K562 (cell line): ENCODE data around the gene CREB3L1. TPM values are rescaled to one million over a fixed set of nuclear protein-coding genes. Genes with fewer than 3 reads are reported as not detected.

Experiments used
- BCL6 ChIP-seq: fragments of 250-450 bp; sonication (Bioruptor Pico); IDR thresholded peaks from 2 replicates; pipeline ENCODE4 v1.4.0; 2020
- CBX3 ChIP-seq, 2 experiments: IDR thresholded peaks; 1 replicate in 1 of 2; 2 replicates in 1 of 2; pipeline ENCODE4 v1.6.1; 2012; ENCODE audit warnings: inconsistent platforms in 2 of 2, low read length in 2 of 2, borderline replicate concordance in 1 of 2, control low read depth in 1 of 2
- DMBX1 ChIP-seq: fragments of 250-450 bp; sonication (Bioruptor Pico); IDR thresholded peaks from 2 replicates; pipeline ENCODE4 v1.8.0; 2022; ENCODE audit warnings: inconsistent platforms, mild to moderate bottlenecking, moderate library complexity, borderline replicate concordance
- GATAD2B ChIP-seq: fragments of 450-650 bp; IDR thresholded peaks from 2 replicates; pipeline ENCODE4 v1.6.1; 2017; ENCODE audit warnings: mild to moderate bottlenecking, borderline replicate concordance
- HMGN3 ChIP-seq: IDR thresholded peaks from 2 replicates; pipeline ENCODE4 v1.6.1; 2011; ENCODE audit warnings: borderline replicate concordance, low read depth, mild to moderate bottlenecking, mixed read lengths, low read length; ENCODE audit not compliant: insufficient read length; ENCODE audit errors: extremely low read depth
- HNRNPL ChIP-seq: fragments of 200-400 bp; formaldehyde crosslinking; IDR thresholded peaks from 2 replicates; pipeline ENCODE4 v1.6.1; 2017; ENCODE audit warnings: low read depth, mild to moderate bottlenecking, low read length
- HNRNPLL ChIP-seq: fragments of 200-400 bp; formaldehyde crosslinking; IDR thresholded peaks from 2 replicates; pipeline ENCODE4 v1.6.1; 2017; ENCODE audit warnings: low read length, low read depth, mild to moderate bottlenecking; ENCODE audit not compliant: poor library complexity, severe bottlenecking
- SIX5 ChIP-seq, 2 experiments: IDR thresholded peaks; 2 replicates each; pipeline ENCODE4 v1.6.1; 2011; ENCODE audit warnings: low read length in 2 of 2, borderline replicate concordance in 1 of 2, low read depth in 1 of 2, mild to moderate bottlenecking in 1 of 2, moderate library complexity in 1 of 2; ENCODE audit not compliant: insufficient read depth in 1 of 2
- ZBTB17 ChIP-seq: fragments of 450-650 bp; formaldehyde crosslinking; IDR thresholded peaks from 2 replicates; pipeline ENCODE4 v1.4.0; 2020; ENCODE audit warnings: mild to moderate bottlenecking
- ZKSCAN1 ChIP-seq: fragments of 150-350 bp; IDR thresholded peaks from 2 replicates; pipeline ENCODE4 v1.6.1; 2016; ENCODE audit warnings: low read depth, low read length
- ZNF239 ChIP-seq: fragments of 250-450 bp; sonication (Bioruptor Pico); IDR thresholded peaks from 2 replicates; pipeline ENCODE4 v1.4.0; 2020; ENCODE audit warnings: mild to moderate bottlenecking
- ZNF263 ChIP-seq: sonication (generic); formaldehyde crosslinking; IDR thresholded peaks from 2 replicates; pipeline ENCODE4 v1.8.0; 2022; ENCODE audit warnings: mild to moderate bottlenecking, missing genetic modification reagents, borderline replicate concordance
- ZNF431 ChIP-seq: sonication (generic); formaldehyde crosslinking; IDR thresholded peaks from 2 replicates; pipeline ENCODE4 v1.8.0; 2022; ENCODE audit warnings: mild to moderate bottlenecking, missing genetic modification reagents
- ZNF766 ChIP-seq: fragments of 200-800 bp; sonication (Bioruptor generic); conservative IDR thresholded peaks from 2 replicates; pipeline ENCODE4 v1.6.1; 2016; ENCODE audit warnings: missing genetic modification characterization, missing compliant biosample characterization
- ZNF830 ChIP-seq: fragments of 250-450 bp; sonication (Bioruptor Pico); IDR thresholded peaks from 2 replicates; pipeline ENCODE4 v1.5.0; 2021; ENCODE audit warnings: mild to moderate bottlenecking
- polyA plus RNA-seq, 8 experiments: library from polyadenylated mRNA; depleted of rRNA in 4 of 8; stranded (reverse) in 5 of 8; unstranded in 3 of 8; fragments of >200 nt; fragmentation: Nextera tagmentation in 2 of 8; fragmentation: Illumina TruSeq in 1 of 8; extraction: Ambion mirVana in 2 of 8; extraction: Trizol in 1 of 8; gene quantifications; 2 replicates each; pipeline versions ENCODE4 v1.2.1 to v1.2.3, GENCODE V29; 2011 to 2014; ENCODE audit warnings: inconsistent platforms in 1 of 8, missing spikeins in 1 of 8
- total RNA-seq, 7 experiments: library from RNA; depleted of rRNA in 6 of 7; stranded (reverse); fragments of >200 nt in 6 of 7; fragmentation: Illumina TruSeq in 2 of 7; extraction: Trizol in 2 of 7; gene quantifications; 2 replicates each; pipeline versions ENCODE4 v1.2.1 to v1.2.3, GENCODE V29; 2011 to 2021; ENCODE audit warnings: low replicate concordance in 1 of 7
- TF ChIP-seq, protein P1 (sequence below): sonication (generic); formaldehyde crosslinking; IDR thresholded peaks from 2 replicates; pipeline ENCODE4 v1.8.1; 2023; ENCODE audit warnings: mild to moderate bottlenecking, missing genetic modification reagents
- TF ChIP-seq, protein P2 (sequence below), 2 experiments: IDR thresholded peaks; 2 replicates each; pipeline ENCODE4 v1.6.1; 2011; ENCODE audit warnings: borderline replicate concordance in 1 of 2, control low read depth in 1 of 2, low read depth in 1 of 2, low read length in 1 of 2, mild to moderate bottlenecking in 1 of 2, mixed read lengths in 1 of 2, moderate library complexity in 1 of 2; ENCODE audit not compliant: insufficient read depth in 1 of 2, insufficient read length in 1 of 2, poor library complexity in 1 of 2, severe bottlenecking in 1 of 2; ENCODE audit errors: extremely low read depth in 1 of 2
- TF ChIP-seq, protein P3 (sequence below): IDR thresholded peaks from 2 replicates; pipeline ENCODE4 v1.6.1; 2011; ENCODE audit warnings: borderline replicate concordance, low read depth, mild to moderate bottlenecking, moderate library complexity, low read length; ENCODE audit not compliant: insufficient read depth, poor library complexity, severe bottlenecking

The CREB3L1 gene
- total and polyA plus RNA-seq, 9 of the 15 experiments (the other 6 are each of a cell fraction or from before 2014, with no cell fraction given) = 1.2 to 27.6 (median 3.7) TPM

DNA sequence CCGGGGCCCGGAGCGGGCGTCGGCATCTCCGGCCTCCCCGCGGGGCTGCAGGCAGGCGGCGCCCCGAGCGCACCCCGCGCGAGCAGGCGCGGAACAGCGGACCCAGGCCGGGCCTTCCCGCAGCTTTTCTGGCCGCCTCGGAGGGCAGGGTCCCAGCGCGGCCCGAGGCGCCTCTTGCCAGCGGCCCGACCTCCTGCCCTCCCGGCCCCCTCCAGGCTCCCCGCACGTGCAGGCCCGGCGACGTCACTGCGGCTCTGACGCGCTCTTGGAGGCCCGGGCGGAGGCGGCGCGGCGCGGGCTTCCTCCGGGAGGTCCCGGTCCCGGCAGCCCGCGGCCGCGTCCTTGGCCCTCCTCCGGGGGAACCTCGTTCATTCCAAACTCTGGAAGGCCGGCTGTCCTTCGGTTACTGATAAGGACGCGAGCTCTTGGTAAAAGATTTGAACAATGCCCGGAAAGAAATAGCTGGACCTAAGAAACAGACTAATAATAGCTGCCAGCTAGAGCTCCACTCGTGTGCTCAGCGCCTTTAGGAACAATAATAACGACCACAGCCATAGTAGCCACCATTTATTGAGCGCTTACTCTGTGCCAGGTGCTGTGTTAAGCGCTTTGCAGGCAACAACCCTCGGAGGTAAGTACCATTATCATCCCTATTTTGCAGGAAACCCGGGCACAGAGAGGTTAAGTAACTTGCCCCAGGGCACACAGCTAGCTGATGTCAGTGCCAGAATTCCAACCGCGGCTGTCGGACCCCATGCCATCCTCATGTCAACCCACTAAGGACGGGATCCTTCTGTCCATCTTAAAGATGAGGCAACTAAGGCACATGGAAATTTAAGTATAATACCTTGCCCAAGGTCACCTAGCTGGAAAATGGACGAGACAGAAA lies 39.1 kb upstream of the CREB3L1 start (continued):
- TF ChIP-seq, protein P1, sequence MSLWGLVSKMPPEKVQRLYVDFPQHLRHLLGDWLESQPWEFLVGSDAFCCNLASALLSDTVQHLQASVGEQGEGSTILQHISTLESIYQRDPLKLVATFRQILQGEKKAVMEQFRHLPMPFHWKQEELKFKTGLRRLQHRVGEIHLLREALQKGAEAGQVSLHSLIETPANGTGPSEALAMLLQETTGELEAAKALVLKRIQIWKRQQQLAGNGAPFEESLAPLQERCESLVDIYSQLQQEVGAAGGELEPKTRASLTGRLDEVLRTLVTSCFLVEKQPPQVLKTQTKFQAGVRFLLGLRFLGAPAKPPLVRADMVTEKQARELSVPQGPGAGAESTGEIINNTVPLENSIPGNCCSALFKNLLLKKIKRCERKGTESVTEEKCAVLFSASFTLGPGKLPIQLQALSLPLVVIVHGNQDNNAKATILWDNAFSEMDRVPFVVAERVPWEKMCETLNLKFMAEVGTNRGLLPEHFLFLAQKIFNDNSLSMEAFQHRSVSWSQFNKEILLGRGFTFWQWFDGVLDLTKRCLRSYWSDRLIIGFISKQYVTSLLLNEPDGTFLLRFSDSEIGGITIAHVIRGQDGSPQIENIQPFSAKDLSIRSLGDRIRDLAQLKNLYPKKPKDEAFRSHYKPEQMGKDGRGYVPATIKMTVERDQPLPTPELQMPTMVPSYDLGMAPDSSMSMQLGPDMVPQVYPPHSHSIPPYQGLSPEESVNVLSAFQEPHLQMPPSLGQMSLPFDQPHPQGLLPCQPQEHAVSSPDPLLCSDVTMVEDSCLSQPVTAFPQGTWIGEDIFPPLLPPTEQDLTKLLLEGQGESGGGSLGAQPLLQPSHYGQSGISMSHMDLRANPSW (CRISPR knock-in tag) = peak; percentile 78; the same call in 1 of the 2 replicates
- TF ChIP-seq GATAD2B (peak; percentile 81; the same call in 1 of the 2 replicates), HNRNPL (peak; percentile 62), SIX5 (IDR thresholded peaks at IDR 0.05; ENCODE audit: borderline replicate concordance in 1 of 2, insufficient read depth in 1 of 2, low read depth in 1 of 2, low read length in 2 of 2) (no peak), ZNF431 (CRISPR knock-in tag) (peak; percentile 29), CBX3 (IDR thresholded peaks at IDR 0.05; ENCODE audit: borderline replicate concordance in 1 of 2, low read length in 2 of 2) (0 out of 3 replicates have a peak, but pooled peaks of 1 of the 2 experiments have one; percentile 8), HNRNPLL (peak; percentile 59), ZKSCAN1 (no peak), ZNF766 (CRISPR knock-in tag) (0 out of 2 replicates have a peak, but pooled peaks have one; percentile 20), ZNF239 (CRISPR knock-in tag) (peak; percentile 10; the same call in 1 of the 2 replicates), DMBX1 (CRISPR knock-in tag) (peak; percentile 78; the same call in 1 of the 2 replicates), BCL6 (no peak), ZNF263 (CRISPR knock-in tag) (peak; percentile 43; the same call in 1 of the 2 replicates), ZBTB17 (CRISPR knock-in tag) (0 out of 2 replicates have a peak, but pooled peaks have one; percentile 12), HMGN3 (peak; percentile 66), ZNF830 (CRISPR knock-in tag) (no peak)
- TF ChIP-seq, protein P2, sequence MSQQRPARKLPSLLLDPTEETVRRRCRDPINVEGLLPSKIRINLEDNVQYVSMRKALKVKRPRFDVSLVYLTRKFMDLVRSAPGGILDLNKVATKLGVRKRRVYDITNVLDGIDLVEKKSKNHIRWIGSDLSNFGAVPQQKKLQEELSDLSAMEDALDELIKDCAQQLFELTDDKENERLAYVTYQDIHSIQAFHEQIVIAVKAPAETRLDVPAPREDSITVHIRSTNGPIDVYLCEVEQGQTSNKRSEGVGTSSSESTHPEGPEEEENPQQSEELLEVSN (IDR thresholded peaks at IDR 0.05; ENCODE audit: borderline replicate concordance in 1 of 2, extremely low read depth in 1 of 2, insufficient read depth in 1 of 2, insufficient read length in 1 of 2, low read depth in 1 of 2, low read length in 1 of 2, poor library complexity in 1 of 2, severe bottlenecking in 1 of 2) = peak; percentile 80 to 96
- TF ChIP-seq, protein P3, sequence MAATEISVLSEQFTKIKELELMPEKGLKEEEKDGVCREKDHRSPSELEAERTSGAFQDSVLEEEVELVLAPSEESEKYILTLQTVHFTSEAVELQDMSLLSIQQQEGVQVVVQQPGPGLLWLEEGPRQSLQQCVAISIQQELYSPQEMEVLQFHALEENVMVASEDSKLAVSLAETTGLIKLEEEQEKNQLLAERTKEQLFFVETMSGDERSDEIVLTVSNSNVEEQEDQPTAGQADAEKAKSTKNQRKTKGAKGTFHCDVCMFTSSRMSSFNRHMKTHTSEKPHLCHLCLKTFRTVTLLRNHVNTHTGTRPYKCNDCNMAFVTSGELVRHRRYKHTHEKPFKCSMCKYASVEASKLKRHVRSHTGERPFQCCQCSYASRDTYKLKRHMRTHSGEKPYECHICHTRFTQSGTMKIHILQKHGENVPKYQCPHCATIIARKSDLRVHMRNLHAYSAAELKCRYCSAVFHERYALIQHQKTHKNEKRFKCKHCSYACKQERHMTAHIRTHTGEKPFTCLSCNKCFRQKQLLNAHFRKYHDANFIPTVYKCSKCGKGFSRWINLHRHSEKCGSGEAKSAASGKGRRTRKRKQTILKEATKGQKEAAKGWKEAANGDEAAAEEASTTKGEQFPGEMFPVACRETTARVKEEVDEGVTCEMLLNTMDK = no peak
